HG02981 (cell line): ENCODE data around the gene ENPEP.
A peak's percentile ranks its signal among the peaks of the same experiment; 100 is the strongest.
"Not testable (repeated sequence)": the region's sequence is repeated elsewhere in the genome, so short reads cannot be mapped to it uniquely, and the experiment has no call there.

Experiments used
- ATAC-seq: cut with Tn5 transposase; IDR thresholded peaks from one replicate; pipeline ENCODE4 v1.9.1; 2021; ENCODE audit warnings: mild to moderate bottlenecking, moderate library complexity; ENCODE audit not compliant: unreplicated experiment

The ENPEP gene

DNA sequence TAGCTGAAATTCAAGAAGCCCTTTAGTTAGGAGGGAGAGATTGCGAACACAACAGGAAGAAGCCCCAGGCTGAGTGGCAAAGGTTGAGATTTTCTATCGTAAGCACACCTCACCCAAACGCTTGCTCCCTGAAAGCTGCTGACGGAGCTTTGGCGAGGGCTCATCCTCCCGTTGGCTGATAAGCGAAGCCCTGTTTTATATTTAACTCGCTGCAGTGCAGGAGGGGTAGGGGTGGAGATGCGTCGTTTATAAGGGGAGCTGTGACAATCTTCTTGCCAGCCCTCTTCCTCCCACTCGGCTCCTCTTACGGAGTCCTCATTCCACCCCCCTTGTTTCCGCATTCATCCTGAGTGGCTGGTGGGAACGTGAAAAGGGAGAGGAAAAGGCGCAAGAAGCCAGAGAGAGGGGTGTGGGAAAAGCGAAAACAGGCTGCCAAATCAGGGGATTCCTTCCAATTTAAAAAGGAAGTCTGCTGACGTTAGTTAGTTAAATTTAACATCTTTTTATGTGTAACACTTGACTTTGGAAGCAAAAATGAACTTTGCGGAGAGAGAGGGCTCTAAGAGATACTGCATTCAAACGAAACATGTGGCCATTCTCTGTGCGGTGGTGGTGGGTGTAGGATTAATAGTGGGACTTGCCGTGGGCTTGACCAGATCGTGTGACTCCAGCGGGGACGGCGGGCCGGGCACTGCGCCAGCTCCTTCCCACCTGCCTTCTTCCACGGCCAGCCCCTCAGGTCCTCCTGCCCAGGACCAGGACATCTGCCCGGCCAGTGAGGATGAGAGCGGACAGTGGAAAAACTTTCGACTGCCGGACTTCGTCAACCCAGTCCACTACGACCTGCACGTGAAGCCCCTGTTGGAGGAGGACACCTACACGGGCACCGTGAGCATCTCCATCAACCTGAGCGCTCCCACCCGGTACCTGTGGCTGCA, at the start of gene ENPEP:
Gene ENPEP (plus strand): TSS at position 275 of the 938 bp plus-strand sequence. CDS start 260 bp downstream, at position 535.
- no peak for ATAC-seq

DNA sequence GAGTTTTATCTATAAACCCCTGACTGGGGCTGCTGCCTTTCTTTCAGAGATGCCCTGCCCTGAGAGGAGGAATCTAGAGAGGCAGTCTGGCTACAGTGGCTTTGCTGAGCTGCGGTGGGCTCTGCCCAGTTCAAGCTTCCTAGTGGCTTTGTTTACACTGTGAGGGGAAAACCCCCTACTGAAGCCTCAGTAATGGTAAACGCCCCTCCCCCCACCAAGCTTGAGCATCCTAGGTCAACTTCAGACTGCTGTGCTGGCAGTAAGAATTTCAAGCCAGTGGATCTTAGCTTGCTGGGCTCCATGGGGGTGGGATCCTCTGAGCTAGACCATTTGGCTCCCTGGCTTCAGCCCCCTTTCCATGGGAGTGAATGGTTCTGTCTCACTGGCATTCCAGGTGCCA, 44.1 kb upstream of the ENPEP start:
- ATAC-seq: not testable (repeated sequence)

GRCh38 chr4:110437292-110437691, 38.7 kb upstream of the ENPEP start:
- ATAC-seq: not testable (repeated sequence)

GRCh38 chr4:110439209-110439608, 36.7 kb upstream of the ENPEP start:
- not testable (repeated sequence) for ATAC-seq

- no peak for ATAC-seq
Observed at GRCh38 chr4:110442309-110442708, 33.6 kb upstream of the ENPEP start.

- ATAC-seq: no peak
Observed at GRCh38 chr4:110442788-110443187, 33.2 kb upstream of the ENPEP start.

DNA sequence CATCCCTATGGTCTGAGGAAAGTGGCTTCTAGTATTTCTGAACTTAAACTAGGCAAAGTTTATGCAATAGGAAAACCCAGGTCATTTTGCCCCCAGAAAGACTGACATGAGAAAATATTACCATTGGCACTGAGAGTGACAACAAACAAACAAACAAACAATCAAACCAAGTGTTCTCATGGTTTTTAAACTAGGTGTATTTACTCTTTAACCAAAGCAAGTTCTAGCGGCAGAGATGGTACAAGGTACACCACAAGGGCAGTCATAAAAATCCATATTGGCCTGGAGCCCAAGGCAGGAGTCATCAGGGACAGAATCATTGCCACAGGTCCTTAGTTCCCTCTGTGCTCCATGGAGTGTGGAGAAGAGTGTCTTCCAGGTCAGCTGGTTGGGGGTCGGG, 26.0 kb upstream of the ENPEP start:
- no peak for ATAC-seq

DNA sequence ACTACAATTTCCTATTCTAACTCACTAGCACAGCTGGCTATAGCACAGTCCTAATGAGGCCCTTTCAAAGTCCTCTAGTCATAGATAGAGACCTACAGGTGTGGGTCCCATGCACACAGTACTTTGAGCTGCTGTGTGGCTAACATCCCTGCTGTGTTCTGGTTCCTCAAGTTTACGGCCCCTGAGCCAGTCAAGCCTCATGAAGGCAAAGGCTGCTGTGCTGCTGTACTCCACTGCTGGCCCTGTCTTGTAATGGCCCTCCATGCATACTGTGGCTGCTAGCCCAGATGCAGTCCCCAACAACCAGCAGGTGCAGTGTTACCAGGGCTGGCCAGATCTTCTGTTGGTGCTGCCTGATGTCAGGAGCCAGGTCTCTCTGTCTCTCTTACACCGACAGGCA, 23.4 kb upstream of the ENPEP start:
- no peak for ATAC-seq

DNA sequence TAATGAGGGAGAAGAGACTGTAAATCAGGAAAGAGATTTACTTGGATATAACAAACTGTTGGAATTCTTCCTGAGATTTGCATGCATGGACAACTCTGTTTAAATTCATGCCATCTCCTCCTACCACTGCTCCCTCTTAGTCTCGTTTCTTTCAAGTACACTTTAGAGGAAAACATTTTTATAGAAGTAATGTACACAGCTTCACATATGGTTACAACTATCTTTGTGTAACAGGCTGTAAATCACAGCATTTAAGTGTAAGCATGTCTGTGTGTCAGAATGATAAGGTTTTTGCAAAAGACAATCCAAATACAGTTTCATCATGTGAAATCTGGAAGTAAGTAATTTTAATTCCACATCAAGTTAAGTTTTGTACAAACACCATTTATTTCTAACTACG, 21.5 kb upstream of the ENPEP start:
- no peak for ATAC-seq

DNA sequence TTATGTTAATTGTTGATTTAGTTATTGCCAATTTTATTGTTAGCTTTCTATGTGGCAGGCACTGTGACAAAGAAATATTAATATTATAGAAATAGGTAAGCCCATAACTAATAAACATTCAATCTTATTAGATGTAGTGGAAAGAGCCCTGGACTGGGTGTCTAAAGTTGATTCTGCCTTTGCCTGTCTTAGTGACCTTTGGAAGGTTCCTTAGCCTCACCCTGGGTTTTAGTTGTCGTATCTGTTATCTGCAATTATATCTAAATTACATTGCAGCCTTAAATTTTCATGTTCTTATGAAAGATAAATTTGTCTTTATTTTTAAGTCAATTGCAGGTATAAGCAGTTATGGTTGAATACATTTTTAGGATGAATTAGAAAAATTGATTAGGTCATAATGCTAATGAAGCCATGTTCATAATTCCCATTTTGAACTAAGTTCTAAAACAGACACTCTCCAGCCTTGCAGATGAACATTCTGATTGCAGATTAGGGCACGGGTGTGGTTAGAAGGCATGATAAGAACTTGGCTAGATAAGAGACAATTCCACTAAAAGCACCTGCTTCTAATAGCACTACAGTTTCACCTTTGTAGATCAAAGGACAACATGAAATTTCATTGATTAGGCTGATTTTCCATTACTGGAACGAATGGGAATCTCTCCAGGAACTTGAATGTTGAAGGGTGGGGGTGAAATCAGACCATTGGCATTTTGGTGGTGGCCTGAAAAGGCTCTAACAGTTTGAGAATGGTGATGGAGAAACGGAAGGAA, 17.3 kb upstream of the ENPEP start:
- ATAC-seq: no peak

- no peak for ATAC-seq
Observed at GRCh38 chr4:110460074-110460746, 15.7 kb upstream of the ENPEP start.

- ATAC-seq: no peak
Observed at GRCh38 chr4:110467400-110467799, 8.6 kb upstream of the ENPEP start.

DNA sequence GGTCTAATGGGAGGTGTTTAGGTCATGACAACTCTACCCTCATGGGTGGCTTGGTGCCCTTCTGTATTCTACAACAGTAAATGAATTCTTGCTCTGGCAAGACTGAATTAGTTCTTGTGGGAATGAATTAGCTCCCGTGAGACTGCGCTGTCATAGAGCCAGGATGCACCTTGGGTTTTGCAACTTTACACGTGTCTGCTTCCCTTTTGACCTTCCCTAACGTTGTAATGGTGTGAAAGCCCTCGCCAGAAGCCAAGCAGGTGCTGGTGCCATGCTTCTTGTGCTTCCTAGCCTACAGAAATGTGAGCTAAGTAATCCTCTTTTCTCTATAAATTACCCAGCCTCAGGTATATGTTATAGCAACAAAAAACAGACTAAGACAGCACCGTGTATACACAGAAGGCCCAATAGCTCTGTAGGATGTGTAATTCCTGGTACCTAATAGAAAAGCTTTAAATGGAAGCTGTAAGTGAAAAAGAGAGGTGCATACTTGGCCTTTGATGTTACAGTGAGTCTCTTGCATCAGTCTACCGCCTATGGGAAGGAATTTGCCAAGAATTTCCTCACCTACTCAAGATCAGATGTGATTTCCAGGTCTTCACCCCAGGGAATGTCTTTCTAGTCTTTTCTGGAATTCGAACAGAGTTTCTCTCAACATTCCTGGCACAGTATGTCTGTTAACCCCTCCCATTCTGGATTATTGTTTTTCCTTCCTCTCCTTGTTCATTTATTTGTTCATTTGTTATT, 3.2 kb upstream of the ENPEP start:
- ATAC-seq: no peak

DNA sequence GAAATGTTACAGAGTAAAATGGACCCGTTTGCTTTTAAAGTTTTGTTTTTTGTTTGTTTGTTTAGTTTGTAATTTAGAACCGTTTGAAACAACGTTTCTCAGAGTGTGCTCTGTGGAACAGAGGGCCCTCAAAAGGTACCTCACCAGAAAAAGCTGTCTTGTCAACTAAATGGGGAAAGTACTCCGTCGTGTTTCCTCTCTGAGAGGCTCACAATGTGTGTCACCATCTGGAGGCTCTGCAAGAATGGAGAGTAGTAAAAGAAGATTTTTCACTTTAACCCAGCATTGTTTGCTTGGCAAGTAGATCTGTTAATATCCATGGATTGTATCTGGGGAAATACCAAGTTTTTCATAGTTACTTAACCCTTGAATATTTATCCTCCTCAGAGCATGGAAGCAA, 1.5 kb upstream of the ENPEP start:
- ATAC-seq: no peak

- ATAC-seq: not testable (repeated sequence)
Observed at GRCh38 chr4:110475080-110475479, 875 bp upstream of the ENPEP start.

GRCh38 chr4:110477836-110478235, 1.9 kb downstream of the ENPEP start:
- no peak for ATAC-seq

GRCh38 chr4:110480031-110480549, 4.1 kb downstream of the ENPEP start:
- ATAC-seq: no peak

- no peak for ATAC-seq
Observed at GRCh38 chr4:110480746-110481271, 4.9 kb downstream of the ENPEP start.

- ATAC-seq: no peak
Observed at GRCh38 chr4:110483516-110483915, 7.6 kb downstream of the ENPEP start.

DNA sequence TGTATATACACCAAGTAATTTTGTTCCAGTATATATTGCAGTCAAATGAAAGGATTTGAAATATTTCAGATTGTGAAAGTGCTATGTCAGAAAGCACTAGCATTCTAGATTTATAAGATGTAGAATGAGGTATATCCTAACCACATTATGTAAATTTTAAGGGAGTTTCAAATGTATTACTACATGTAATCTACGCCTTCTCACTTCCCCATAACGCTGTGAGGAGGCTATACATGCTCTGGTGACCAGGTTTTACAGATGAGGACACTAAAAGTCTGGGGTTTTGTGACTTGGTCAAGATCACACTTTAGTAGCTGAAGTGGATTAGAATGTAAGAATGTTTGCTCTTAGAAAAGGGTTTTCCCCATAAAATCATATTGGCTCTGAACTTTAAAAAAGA, 8.1 kb downstream of the ENPEP start:
- ATAC-seq: peak; percentile 100
